Cerebellar nuclear complex (tissue), 1 donor: ENCODE measurements around the gene CRY2.

Source experiments
- DNase-seq, 2 experiments: peaks; one replicate each; lab custom pipeline; 2025; lab: John Stamatoyannopoulos, UW

The CRY2 gene

DNA sequence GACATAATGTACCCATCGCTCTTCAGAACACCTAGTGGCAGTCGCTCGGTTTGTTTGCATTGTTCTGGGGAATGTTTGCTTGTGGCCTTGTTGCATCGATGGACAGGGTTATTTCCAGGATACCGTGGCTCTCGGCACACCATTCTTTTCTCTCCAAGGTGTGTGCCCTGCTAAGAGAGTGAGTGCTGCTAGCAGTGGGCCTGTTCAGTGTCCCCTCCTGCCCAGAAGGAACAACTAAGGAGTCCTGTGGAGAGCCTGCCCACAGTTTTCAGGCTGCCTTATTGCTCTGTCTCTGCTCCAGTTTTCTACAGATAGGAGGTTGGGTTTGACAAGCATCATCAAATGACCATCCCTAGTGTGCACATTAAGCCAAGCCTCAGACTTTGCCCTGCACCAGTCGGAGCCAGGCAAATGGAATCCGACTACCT, 1.4 kb downstream of the CRY2 start:
- no peak for DNase-seq

GRCh38 chr11:45850446-45850845, 3.2 kb downstream of the CRY2 start:
- DNase-seq, result no peak

GRCh38 chr11:45851228-45851627, 4.0 kb downstream of the CRY2 start:
- no peak for DNase-seq

- peak in 1 of 2 experiments; percentile 29 for DNase-seq
Measured at GRCh38 chr11:45852018-45852711, 4.9 kb downstream of the CRY2 start.

DNA sequence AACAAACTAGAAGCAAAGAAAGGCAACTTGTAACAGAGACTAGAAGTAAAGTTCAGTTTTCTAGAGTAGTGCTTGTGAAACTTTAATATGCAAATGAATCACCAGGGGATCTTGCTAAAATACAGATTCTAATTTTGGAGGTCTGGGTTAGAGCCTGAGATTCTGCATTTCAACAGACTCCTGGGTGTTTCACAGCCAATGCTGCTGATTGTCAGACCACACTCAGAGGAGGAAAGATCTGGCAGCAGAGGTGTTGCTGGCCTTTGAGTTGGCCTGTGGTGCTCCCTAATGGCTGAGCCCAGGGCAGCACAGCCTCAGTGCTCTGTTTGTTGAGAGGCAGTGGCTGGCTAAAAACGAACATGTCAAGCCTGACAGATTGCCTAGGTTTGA, 5.4 kb downstream of the CRY2 start:
- DNase-seq, result no peak

DNA sequence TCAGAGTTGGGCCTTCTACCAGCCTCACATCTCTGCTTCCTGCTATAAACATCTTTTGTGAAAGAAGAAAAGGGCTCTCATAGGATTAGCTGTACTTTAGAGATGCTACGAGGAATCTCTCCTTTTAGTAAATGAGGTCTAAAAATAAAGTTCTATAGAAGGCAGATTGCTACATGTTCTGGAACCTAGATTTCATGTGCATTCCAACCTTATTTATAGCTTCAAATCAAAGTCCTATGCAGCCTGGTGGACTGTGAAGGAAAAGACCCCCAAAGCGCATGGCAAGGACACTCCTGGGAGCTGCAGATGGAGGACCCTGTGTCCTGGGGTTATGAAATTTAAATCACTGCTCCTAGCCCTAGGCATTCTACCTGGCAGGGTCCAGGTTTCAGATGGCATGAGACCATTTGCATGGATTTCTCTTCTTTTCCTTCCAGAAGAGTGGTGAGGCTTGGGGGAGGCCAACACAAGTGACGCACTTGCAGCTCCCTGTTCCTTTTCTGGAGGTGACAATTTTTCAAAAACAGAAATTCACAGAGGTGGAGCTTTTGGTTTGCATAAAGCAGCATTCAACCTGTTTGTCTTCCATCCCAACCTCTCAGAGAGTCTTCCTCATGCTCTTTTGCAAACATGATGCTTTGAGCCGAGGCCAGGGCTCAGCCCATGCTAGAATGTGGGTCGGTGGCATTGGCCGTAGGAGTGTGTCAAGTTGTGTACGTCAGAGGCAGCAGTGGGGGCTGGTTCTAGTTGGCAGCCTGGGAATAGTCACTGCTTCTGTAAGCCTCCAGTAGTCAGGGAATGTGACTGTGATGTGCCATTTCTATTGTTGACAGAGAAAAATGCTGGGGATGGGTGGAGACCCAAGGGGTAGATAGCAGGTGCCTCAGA, 6.3 kb downstream of the CRY2 start:
- no peak for DNase-seq

- no peak for DNase-seq
Measured at GRCh38 chr11:45855308-45855707, 8.0 kb downstream of the CRY2 start.

DNA sequence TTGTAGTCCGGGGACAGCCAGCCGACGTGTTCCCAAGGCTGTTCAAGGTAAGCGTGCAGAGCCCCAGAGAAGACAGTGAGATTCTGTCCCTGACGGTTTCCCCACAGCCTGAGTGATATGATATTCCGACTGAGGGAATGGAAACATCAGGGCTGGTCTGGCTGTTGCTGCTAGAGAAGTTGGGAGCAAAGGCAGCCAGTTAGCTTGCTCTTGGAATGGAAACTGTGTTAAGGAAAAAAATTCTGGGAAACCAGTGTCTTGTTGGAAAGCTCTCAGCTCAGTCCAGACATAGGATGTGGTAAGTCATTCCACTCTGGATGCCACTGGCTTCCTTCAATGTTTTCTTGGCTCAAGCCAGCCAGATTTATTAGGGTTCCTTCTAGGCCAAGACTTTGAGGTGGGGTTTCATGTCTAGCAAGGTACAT, 8.8 kb downstream of the CRY2 start:
- no peak for DNase-seq

- no peak for DNase-seq
Measured at GRCh38 chr11:45857961-45858474, 10.7 kb downstream of the CRY2 start.

DNA sequence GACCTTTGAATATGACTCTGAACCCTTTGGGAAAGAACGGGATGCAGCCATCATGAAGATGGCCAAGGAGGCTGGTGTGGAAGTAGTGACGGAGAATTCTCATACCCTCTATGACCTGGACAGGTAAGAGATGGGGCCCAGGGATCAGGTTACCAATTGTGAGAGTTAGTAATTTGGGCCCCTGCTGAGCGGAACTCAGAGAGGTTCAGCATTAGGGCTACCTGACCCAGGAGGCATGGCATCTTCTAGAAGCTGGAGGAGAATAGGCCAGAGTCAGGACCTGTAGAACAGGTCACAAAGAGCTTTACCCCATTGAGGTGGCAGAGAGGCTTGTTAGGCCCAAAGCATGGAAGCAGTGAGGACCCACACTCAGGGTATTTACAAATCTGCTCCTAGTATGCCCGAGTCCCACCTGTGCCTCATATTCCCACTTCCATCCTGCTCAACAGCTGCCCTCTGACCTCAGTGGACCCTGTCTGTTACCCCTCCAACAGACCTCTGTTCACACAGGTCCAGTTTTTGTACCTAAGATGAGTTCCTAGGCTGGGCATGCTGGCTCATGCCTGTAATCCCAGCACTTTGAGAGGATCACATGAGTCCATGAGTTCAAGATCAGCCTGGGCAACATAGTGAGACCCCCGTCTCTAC, 11.6 kb downstream of the CRY2 start:
- DNase-seq, result no peak

GRCh38 chr11:45859661-45860140, 12.4 kb downstream of the CRY2 start:
- no peak for DNase-seq

DNA sequence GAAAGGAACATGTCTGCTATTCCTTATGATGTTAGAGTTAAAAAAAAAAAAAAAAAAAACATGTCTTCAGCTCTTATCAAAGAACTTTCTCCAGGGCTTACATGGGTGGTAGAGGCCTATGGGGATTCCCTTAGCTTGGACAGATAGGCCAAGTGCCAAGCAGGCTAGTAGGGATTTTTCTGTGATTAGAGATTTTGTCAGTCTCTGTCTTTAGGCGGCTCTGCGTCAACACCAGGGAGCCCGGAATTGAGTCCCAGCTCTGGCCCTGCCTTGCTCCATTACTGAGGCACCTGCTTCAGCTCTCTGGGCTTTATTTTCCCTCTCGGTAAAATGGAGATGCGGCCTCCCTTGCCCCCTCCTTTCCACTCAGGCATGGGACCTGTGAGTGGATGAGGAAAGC, 13.1 kb downstream of the CRY2 start:
- DNase-seq, result no peak

DNA sequence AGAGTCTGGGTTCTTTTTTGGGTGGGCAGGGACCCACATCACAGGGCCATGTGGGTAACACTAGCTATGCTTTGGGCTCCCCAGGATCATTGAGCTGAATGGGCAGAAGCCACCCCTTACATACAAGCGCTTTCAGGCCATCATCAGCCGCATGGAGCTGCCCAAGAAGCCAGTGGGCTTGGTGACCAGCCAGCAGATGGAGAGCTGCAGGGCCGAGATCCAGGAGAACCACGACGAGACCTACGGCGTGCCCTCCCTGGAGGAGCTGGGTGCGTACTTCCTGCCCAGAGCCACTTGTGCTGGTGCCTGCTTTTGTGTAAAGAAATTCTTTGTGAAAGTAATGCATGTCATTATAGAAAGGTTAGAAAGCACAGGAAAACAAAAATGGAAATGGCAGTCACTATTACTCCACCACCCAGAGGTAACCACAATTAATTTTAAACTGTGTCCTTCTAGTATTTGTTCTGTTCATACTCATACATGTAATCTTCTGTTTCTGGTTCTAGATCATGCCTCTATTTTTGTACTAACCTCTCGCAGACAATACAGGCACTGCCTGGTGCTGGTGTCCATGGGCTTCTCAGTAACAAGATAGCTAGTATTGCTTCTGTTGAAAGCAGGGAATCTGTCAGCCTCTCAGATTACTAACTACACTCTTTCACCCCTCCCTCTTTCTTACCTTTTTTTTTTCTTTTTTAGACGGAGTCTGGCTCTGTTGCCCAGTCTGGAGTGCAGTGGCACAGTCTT, 13.7 kb downstream of the CRY2 start:
- no peak for DNase-seq

DNA sequence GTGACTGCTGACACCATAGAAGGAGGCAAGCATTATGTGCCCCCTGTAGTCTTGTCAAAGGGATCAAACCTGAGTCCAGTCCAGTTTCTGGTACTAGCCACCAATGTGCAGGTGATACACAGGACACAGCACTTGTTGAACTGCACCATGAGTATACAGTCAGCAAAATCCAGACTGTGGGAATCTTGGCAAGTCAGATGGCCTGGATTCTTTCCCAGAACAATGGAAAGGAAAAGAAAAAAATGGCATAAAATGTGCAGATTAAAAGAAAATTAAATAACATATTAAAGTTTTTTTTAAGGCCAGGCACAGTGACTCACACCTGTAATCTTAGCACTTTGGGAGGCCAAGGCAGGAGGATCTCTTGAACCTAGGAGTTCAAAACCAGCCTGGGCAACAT, 16.8 kb downstream of the CRY2 start:
- DNase-seq, result no peak

DNA sequence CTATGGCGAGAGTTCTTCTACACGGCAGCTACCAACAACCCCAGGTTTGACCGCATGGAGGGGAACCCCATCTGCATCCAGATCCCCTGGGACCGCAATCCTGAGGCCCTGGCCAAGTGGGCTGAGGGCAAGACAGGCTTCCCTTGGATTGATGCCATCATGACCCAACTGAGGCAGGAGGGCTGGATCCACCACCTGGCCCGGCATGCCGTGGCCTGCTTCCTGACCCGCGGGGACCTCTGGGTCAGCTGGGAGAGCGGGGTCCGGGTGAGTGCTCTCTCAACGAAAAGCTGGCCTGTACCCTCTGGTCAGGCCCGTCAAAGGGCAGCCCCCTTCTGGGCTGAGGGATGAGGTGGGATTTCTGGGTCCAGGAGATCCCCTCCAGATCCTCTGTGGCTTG, 22.3 kb downstream of the CRY2 start:
- no peak for DNase-seq

DNA sequence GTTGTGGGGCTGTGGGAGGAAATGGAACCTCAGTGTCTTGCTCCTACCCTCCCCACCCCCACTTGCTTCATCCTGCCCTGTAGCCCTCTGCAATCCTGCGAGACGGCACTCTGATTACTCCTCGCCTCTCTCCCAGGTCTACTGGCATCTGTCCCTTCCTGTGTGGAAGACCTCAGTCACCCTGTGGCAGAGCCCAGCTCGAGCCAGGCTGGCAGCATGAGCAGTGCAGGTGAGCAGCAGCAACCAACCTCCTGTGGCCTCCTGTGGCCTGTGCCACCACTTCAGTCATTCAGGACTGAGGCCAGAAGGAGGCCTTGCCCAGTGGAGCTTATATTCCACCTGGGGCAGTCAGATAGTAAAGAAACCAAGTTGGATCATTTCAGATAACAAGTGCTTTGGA, 23.4 kb downstream of the CRY2 start:
- DNase-seq, result no peak

DNA sequence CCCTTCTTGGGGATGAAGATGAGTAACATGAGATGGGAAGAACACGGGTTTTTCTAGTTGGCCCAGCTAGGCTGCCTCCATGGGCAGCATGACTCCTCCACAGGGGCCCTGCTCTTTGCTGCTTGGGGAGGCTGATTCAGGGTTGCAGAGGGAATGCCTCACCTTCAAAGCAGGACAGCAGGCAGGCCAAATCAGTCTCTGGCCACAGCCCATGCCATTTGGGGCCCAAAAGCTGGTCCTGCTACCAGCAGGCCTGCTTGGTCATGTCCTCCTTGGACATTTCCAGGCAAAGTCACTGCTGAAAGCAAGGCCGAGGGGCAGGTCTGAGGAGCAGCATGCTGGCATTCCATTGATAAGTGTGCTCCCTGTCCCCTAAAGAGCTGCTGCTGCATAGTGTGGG, 24.4 kb downstream of the CRY2 start:
- no peak for DNase-seq

DNA sequence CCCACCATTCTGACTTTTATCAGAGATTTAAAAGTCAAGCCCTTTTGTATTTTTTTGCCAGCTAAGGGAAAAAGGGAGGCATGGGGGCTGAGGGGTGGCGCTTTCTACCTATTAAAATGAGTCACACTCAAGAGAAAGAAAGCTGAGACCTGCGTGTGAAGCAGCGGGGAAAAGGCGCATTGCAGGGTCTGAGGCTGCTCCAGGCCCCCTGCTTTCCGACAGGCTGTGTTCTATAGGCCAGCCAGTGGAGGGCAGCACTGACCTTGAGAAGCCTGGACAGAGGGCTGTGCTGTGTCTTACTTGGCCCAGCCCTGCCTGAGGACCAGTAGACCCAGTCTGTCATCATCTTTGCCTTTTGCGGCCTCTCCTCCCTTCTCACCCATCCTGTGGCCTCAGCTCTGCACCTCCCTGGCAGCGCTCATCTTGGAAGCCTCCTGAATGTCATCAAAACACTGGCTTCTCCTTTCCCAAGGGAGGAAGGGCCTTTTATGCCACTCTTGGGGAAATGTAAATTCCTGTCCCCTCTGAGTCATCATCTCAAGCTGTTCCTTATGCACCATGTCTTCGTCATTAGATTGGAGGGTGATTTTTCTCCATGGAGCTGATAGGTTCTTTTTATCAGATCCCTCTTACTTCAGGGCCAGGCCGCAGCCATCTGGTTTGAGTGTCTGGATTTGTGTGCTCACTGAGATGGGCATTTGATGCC, 25.5 kb downstream of the CRY2 start:
- DNase-seq, result peak; percentile 22 to 75

GRCh38 chr11:45876401-45876800, 29.1 kb downstream of the CRY2 start:
- DNase-seq, result no peak

GRCh38 chr11:45877221-45877620, 29.9 kb downstream of the CRY2 start:
- DNase-seq, result no peak

DNA sequence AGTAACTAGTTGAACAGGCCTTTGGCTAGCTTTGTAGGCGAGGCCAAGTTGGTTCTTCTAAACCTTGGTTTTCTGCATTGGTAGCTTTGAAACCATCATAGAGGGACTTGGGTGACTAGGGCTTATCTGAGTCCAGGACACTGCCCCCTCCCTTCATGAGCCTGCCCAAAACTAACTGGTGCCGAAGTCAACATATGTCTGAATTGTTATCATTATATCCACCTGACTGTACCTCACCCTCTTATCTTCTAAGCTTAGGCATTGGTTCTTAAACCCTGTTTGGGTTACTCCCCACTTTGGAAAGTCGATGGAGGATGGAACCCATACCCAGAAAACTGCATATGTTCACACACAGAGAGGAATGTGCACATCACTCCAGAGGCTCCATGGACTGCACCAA, 30.6 kb downstream of the CRY2 start:
- no peak for DNase-seq
